NCI-H2227 treated with DMSO at 0.1 percent for 48 hours (cell line): ENCODE data around the gene SEC14L2.
"Not testable (repeated sequence)": the region's sequence is repeated elsewhere in the genome, so short reads cannot be mapped to it uniquely, and the experiment has no call there.

Experiments
- DNase-seq: peaks from one replicate; lab custom pipeline; 2025; lab: John Stamatoyannopoulos, UW

Gene SEC14L2

DNA sequence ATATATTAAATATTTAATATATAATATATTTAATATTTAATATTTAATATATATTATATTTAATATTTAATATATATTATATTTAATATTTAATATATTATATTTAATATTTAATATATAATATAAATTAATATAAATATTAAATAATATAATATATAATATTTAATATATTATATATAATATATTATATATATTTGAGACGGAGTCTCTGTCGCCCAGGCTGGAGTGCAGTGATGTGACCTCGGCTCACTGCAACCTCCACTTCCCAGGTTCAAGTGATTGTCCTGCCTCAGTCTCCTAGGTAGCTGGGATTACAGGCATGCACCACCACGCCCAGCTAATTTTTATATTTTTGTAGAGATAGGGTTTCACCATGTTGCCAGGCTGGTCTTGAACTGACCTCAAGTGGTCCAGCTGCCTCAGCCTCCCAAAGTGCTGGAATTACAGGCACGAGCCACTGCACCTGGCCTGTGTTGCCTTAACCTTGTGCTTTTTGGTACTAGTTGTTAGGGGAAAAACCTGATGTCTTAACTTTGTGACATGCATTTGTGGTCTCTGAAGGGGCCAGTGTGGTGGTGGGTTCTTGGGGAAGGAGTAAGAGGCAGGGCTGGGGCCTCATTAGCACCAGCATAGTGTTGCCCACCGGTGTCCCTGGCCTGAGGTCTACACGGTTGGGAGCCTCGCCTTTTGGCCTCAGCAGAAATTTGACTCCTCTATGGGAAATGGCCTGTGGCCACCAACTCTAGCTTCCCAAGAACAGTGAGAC lies 58.4 kb downstream of the SEC14L2 start:
- no peak for DNase-seq

GRCh38 chr22:30457981-30458380 lies 61.2 kb downstream of the SEC14L2 start:
- no peak for DNase-seq

DNA sequence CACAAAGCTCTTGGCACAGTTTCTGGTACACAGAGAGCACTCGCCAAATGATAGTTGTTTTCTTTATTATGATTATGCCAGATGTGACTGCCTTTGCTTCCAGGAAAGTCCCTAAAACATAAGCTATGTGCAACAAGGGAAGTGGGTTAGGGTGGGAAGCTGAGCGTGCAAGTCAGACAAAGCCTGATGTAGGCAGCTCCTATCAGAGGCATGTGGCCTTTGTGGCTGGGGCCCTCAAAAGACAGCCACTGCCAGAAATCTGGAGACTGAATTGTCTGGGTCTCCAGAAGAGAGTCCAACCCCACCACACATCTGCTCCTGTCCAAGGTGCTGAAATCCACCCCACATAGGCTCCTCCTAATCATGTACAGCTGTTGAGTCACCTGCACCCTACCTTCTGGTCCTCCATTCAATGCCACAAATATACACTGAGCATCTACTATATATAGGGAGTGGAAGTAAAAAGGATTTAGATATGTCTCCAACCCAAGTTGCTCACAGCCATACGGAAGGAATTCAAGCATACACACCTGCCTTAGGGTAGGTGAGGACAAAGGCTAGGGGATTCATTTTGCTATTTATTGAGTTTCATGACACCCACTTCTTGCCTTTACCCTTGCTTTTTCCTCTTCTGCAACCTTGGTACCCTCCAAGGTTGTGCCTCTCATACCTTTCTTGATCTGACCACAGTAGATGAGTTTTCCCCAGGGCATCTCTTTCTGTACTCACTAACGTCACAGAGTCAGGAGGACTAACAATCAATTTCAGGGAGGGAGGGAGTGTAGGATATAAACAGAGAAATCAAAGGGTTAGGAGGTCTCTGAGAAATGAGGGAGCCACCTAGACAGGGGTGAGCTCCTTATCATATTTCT lies 62.6 kb downstream of the SEC14L2 start:
- DNase-seq = no peak

GRCh38 chr22:30460147-30460546 lies 63.3 kb downstream of the SEC14L2 start:
- DNase-seq = no peak

DNA sequence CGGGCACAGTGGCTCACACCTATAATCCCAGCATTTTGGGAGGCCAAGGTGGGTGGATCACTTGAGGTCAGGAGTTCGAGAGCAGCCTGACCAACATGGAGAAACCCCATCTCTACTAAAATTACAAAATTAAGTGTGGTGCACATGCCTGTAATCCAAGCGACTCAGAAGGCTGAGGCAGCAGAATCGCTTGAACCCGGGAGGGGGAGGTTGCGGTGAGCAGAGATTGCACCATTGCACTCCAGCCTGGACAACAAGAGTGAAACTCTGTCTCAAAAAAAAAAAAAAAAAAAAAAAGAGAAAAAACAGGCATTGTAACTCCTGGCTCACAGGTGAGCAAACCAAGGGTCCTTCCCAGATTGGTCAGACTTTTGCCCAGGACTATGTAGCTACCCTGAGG lies 63.7 kb downstream of the SEC14L2 start:
- DNase-seq = not testable (repeated sequence)

- DNase-seq = no peak
Observed at GRCh38 chr22:30469165-30469564, 72.3 kb downstream of the SEC14L2 start.

- DNase-seq = no peak
Observed at GRCh38 chr22:30470655-30471054, 73.8 kb downstream of the SEC14L2 start.

GRCh38 chr22:30471616-30472318 lies 74.9 kb downstream of the SEC14L2 start, which contains the start of gene SEC14L3:
SEC14L3 (minus strand) TSS chr22:30472017; CDS start chr22:30471958, 59 bp downstream.
- DNase-seq = no peak

- DNase-seq = no peak
Observed at GRCh38 chr22:30472994-30473720, 76.3 kb downstream of the SEC14L2 start.

DNA sequence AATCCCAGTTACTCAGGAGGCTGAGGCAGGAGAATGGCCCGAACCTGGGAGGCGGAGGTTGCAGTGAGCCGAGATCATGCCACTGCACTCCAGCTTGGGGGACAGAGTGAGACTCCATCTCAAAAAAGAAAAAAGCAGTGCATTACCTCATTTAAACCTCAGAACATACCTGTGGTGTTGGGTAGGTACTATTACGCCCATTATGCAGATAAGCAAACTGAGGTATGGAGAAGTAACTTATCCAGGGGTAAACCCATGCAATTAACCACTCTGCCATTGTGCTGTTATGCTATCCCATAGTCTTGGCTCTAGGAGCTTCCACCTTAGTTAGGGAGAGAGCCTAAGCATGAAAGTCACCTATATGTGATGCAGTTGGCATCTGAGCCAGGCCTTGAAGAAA lies 77.3 kb downstream of the SEC14L2 start:
- no peak for DNase-seq
